ENCODE measurements around the gene LSAMP. TPM values are rescaled to one million over a fixed set of nuclear protein-coding genes. Genes with fewer than 3 reads are reported as not detected.

Gene LSAMP
- total RNA-seq, 6 donors from 2014 or later: 7.1 to 28.1 (median 13.4) TPM

- H3K36me3 ChIP-seq: no peaks in the 10 kb centered on the region
- DNase-seq (no peak), ATAC-seq (ENCODE audit: low FRiP score in 2 of 2) (no peak)
- H3K27me3 ChIP-seq: no peaks in the 10 kb centered on the region
- no peaks in the 10 kb centered on the region for H3K9me3 ChIP-seq
- H3K27ac ChIP-seq: no peak overlapping the region
- no peak overlapping the region for H3K4me3 ChIP-seq
- peaks cover 0 to 6% (median 1%) of the 10 kb centered on the region in 4 donors for H3K4me1 ChIP-seq
- TF ChIP-seq POLR2AphosphoS5 (IDR thresholded peaks at IDR 0.05) (no peak), EP300 (IDR thresholded peaks at IDR 0.05) (no peak), POLR2A (IDR thresholded peaks at IDR 0.05) (no peak)
- TF ChIP-seq, protein P1, sequence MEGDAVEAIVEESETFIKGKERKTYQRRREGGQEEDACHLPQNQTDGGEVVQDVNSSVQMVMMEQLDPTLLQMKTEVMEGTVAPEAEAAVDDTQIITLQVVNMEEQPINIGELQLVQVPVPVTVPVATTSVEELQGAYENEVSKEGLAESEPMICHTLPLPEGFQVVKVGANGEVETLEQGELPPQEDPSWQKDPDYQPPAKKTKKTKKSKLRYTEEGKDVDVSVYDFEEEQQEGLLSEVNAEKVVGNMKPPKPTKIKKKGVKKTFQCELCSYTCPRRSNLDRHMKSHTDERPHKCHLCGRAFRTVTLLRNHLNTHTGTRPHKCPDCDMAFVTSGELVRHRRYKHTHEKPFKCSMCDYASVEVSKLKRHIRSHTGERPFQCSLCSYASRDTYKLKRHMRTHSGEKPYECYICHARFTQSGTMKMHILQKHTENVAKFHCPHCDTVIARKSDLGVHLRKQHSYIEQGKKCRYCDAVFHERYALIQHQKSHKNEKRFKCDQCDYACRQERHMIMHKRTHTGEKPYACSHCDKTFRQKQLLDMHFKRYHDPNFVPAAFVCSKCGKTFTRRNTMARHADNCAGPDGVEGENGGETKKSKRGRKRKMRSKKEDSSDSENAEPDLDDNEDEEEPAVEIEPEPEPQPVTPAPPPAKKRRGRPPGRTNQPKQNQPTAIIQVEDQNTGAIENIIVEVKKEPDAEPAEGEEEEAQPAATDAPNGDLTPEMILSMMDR (IDR thresholded peaks at IDR 0.05): no peak
- WGBS, 2 donors: 75 to 86% methylated on average over 3 of the region's 3 CpGs
Measured at GRCh38 chr3:115832265-115832664, 613.0 kb downstream of the LSAMP start.

DNA sequence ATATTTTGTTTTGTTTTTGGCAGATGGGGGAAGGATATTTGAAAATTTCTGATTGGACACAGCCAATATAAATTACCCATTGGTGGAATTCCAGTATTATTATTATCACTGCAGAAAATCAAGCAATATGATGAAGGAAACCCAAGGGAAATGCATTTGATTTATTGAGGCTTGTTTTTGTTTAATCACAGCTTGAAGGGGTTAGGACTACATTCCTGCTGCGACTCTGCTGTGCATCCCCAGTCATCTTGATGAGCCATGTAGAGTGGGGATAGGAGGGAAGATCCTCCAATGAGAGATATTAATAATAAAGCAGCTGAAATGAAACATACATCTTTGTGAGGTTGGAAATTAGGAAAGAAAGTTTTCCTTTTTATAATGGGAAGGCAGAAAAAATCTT lies 613.4 kb downstream of the LSAMP start:
- no peak overlapping the region for H3K4me3 ChIP-seq
- no peaks in the 10 kb centered on the region for H3K36me3 ChIP-seq
- no peak for DNase-seq
- 68 to 76% methylated on average over 1 of the region's 1 CpG for WGBS, 2 donors
- H3K9me3 ChIP-seq: no peaks in the 10 kb centered on the region
- no peak for ATAC-seq (ENCODE audit: low FRiP score in 2 of 2)
- H3K27ac ChIP-seq: no peak overlapping the region
- no peaks in the 10 kb centered on the region for H3K27me3 ChIP-seq
- TF ChIP-seq POLR2A (IDR thresholded peaks at IDR 0.05) (no peak), POLR2AphosphoS5 (IDR thresholded peaks at IDR 0.05) (no peak)
- H3K4me1 ChIP-seq: peaks cover 0 to 6% (median 1%) of the 10 kb centered on the region in 4 donors

DNA sequence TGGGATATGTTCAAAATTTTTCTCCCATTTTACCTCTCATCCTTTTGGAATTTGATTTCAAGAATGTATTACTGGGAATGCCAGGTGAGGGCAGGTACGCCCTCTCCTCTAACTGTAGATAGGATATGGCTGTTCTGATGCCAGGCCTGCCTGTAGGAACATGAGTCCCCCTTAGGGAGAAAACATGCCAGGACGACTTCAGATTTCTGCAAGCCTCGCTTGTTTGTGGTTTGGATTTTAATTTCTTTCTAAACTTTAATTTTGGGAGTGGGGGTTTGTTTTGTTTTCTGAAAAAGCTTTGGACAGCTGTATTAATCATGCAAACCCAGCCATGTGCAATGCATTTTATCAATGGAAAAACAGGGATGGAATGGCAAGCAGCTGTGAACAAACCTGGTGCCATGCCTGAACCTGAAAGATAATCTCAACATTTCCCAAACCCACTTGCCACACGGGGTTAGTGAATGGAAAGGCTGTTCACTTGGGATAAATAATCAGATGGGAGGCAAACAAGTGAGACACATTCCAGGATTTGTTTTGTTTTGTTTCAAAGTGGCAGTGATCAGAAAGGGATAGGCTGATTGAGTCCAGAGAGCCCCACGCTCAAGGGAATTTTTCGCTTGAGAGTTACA lies 614.4 kb downstream of the LSAMP start:
- no peaks in the 10 kb centered on the region for H3K9me3 ChIP-seq
- H3K27me3 ChIP-seq: no peaks in the 10 kb centered on the region
- no peaks in the 10 kb centered on the region for H3K36me3 ChIP-seq
- 73 to 74% methylated on average over 6 of the region's 6 CpGs for WGBS, 2 donors
- TF ChIP-seq EP300 (IDR thresholded peaks at IDR 0.05): no peak
- no peak for TF ChIP-seq POLR2A (IDR thresholded peaks at IDR 0.05)
- TF ChIP-seq, protein P1 (IDR thresholded peaks at IDR 0.05): no peak
- no peak for TF ChIP-seq POLR2AphosphoS5 (IDR thresholded peaks at IDR 0.05)
- no peak overlapping the region for H3K27ac ChIP-seq
- H3K4me3 ChIP-seq: no peak overlapping the region
- peaks cover 0 to 6% (median 1%) of the 10 kb centered on the region in 4 donors for H3K4me1 ChIP-seq
- DNase-seq: no peak
- no peak for ATAC-seq (ENCODE audit: low FRiP score in 2 of 2)

- Histone ChIP-seq H3K27me3 (no peaks in the 10 kb centered on the region), H3K36me3 (no peaks in the 10 kb centered on the region), H3K27ac (no peak overlapping the region), H3K9me3 (no peaks in the 10 kb centered on the region), H3K4me3 (no peak overlapping the region), H3K4me1 (peaks cover 0 to 6% (median 1%) of the 10 kb centered on the region in 4 donors)
- no peak for TF ChIP-seq EP300 (IDR thresholded peaks at IDR 0.05)
- TF ChIP-seq, protein P1 (IDR thresholded peaks at IDR 0.05): no peak
- TF ChIP-seq POLR2AphosphoS5 (IDR thresholded peaks at IDR 0.05): no peak
- no peak for TF ChIP-seq POLR2A (IDR thresholded peaks at IDR 0.05)
- 13 to 32% methylated on average over 3 of the region's 3 CpGs for WGBS, 2 donors
- no peak for ATAC-seq (ENCODE audit: low FRiP score in 2 of 2)
- DNase-seq: no peak
Measured at GRCh38 chr3:115828401-115828800, 616.9 kb downstream of the LSAMP start.

DNA sequence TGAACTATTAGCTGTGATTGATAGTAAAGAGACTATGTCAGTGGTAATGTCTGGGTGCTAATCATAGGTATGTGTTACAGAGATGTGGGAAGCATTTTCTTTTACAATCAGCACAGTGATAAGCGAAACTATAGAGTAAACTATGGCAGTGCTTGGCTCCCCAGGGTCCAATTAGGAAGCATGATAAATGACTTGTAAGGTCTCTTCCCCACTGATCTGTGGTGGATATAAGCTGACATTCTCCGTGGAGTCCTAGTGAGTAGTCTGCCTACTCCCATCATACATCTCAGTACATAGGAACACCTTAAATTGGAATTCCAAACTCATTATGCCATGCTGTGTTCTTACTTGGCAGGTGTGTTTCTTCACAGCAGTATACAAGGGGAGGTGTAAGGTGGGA lies 617.8 kb downstream of the LSAMP start:
- TF ChIP-seq POLR2A (IDR thresholded peaks at IDR 0.05) (no peak), POLR2AphosphoS5 (IDR thresholded peaks at IDR 0.05) (no peak), EP300 (IDR thresholded peaks at IDR 0.05) (no peak)
- TF ChIP-seq, protein P1 (IDR thresholded peaks at IDR 0.05): no peak
- Histone ChIP-seq H3K27me3 (no peaks in the 10 kb centered on the region), H3K27ac (no peak overlapping the region), H3K4me3 (no peak overlapping the region), H3K4me1 (peaks cover 0 to 6% (median 1%) of the 10 kb centered on the region in 4 donors), H3K36me3 (no peaks in the 10 kb centered on the region), H3K9me3 (no peaks in the 10 kb centered on the region)
- DNase-seq: no peak
- WGBS, 2 donors: 77 to 84% methylated on average over 2 of the region's 2 CpGs
- ATAC-seq (ENCODE audit: low FRiP score in 2 of 2): no peak
